Measurements from ENCODE around the gene CPXM2.
"Not testable (repeated sequence)": the region's sequence is repeated elsewhere in the genome, so short reads cannot be mapped to it uniquely, and the experiment has no call there.

Gene CPXM2

DNA sequence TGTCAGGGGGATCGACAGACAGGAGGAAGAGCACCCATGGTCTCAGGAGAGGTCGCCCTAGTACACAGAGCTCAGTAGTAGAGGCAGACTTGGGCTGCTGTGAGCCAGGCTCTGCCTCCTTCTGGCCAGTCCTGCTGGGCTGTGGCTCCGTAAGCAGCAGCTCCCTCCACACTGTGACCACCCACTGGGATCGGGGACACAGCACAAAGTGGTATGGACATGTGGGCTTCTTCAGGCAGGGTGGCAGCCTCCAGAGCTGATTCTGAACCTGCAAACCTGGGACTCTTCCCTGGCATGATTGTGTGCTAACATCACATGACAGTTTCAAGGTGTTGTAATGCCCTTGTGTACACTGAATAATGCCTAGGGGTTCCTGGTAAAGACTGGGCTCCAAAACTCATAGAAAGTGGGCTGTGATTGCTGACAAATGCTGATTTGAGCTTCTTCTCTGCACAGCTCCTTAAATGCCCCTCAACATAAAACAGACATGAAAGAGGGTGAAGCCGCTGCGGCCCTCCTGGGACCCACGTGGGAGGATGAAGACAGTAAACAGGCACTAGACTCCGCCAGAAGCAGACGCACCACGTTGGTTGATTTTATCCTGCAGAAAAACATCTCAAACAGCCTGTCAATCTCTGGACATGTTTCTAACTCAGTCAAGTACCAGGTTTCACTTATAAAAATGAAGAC is 148.7 kb downstream of the CPXM2 start:
- Histone ChIP-seq H3K27ac (no peak overlapping the region), H3K27me3 (no peaks in the 10 kb centered on the region), H3K9me3 (no peaks in the 10 kb centered on the region), H3K9ac (no peak overlapping the region), H3K4me1 (peaks cover 14% of the 10 kb centered on the region), H3K4me2 (peak overlapping the region; percentile 66), H3K36me3 (no peaks in the 10 kb centered on the region), H3K4me3 (no peak overlapping the region), H4K20me1 (no peaks in the 10 kb centered on the region)
- no peak for TF ChIP-seq Cebpa-rat (IDR thresholded peaks at IDR 0.05)

DNA sequence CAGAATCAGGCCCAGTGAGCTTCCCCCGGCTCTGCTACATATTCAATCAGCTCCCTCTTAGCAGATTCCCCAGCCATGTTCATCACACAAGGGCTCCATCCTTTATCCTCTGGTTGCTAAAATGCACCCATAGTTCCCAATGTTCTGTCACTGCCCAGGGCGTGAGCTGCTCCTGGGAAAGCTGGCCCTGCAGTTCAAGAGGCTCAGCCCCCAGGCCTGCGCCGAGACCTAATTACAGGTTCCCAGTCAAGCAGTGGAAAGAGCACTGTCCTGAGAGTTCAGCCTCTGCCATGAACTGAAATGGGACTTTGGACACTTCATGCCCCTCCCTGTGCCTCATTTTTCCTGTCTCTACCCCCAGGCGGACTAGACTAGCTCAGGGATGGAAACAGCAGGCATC is 149.9 kb downstream of the CPXM2 start:
- no peaks in the 10 kb centered on the region for H3K36me3 ChIP-seq
- no peak overlapping the region for H3K27ac ChIP-seq
- no peak overlapping the region for H3K9ac ChIP-seq
- H3K4me3 ChIP-seq = no peak overlapping the region
- peaks cover 14% of the 10 kb centered on the region for H3K4me1 ChIP-seq
- 0 out of 2 replicates have a peak, but pooled peaks cover 6% of the 10 kb centered on the region for H3K9me3 ChIP-seq
- H3K27me3 ChIP-seq = no peaks in the 10 kb centered on the region
- H3K4me2 ChIP-seq = no peak overlapping the region
- H4K20me1 ChIP-seq = no peaks in the 10 kb centered on the region
- no peak for TF ChIP-seq Cebpa-rat (IDR thresholded peaks at IDR 0.05)

- H3K9me3 ChIP-seq = 0 out of 2 replicates have a peak, but pooled peaks cover 6% of the 10 kb centered on the region
- H3K4me3 ChIP-seq = no peak overlapping the region
- TF ChIP-seq Cebpa-rat (IDR thresholded peaks at IDR 0.05) = no peak
- H3K36me3 ChIP-seq = no peaks in the 10 kb centered on the region
- no peak overlapping the region for H3K4me2 ChIP-seq
- no peaks in the 10 kb centered on the region for H3K27me3 ChIP-seq
- H3K27ac ChIP-seq = no peak overlapping the region
- no peaks in the 10 kb centered on the region for H4K20me1 ChIP-seq
- no peak overlapping the region for H3K9ac ChIP-seq
- H3K4me1 ChIP-seq = peaks cover 14% of the 10 kb centered on the region
These were observed 150.5 kb downstream of the CPXM2 start for GRCh38 chr10:123741146-123741545.

- H3K36me3 ChIP-seq, H3K27ac ChIP-seq, H3K4me3 ChIP-seq, H3K27me3 ChIP-seq, H4K20me1 ChIP-seq, H3K4me2 ChIP-seq, H3K9ac ChIP-seq, H3K4me1 ChIP-seq: not testable (repeated sequence)
- peaks cover 21% of the 10 kb centered on the region for H3K9me3 ChIP-seq
These were observed 154.7 kb downstream of the CPXM2 start for GRCh38 chr10:123736917-123737316.

DNA sequence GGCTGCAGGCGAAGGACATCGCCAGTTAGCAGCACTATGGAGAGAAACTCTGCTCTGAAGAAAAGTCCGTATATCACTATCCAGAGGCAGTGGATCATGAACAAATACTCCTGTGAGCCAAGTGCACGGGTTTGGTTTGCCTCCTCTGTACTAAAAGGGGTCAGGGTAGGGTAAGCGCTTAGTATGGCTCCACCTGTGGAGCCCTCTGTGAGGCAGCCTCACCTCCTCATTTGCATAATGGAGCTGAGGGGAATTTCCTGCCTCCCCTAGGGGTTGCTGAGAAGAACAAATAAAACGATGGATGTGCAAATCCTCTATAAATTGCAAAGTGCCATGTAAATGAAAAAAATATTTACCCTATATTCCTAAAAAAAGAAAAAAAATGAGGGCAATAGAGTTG is 162.1 kb downstream of the CPXM2 start:
- H3K4me3 ChIP-seq = no peak overlapping the region
- no peaks in the 10 kb centered on the region for H3K4me1 ChIP-seq
- H3K36me3 ChIP-seq = no peaks in the 10 kb centered on the region
- no peak for TF ChIP-seq Cebpa-rat (IDR thresholded peaks at IDR 0.05)
- no peak overlapping the region for H3K4me2 ChIP-seq
- H3K9ac ChIP-seq = no peak overlapping the region
- peaks cover 25% of the 10 kb centered on the region for H3K9me3 ChIP-seq
- H3K27ac ChIP-seq = no peak overlapping the region
- H4K20me1 ChIP-seq = no peaks in the 10 kb centered on the region
- no peaks in the 10 kb centered on the region for H3K27me3 ChIP-seq

GRCh38 chr10:123726836-123727235 is 164.8 kb downstream of the CPXM2 start:
- Histone ChIP-seq H3K4me2 (no peak overlapping the region), H3K27me3 (no peaks in the 10 kb centered on the region)
- TF ChIP-seq Cebpa-rat (IDR thresholded peaks at IDR 0.05) = no peak

GRCh38 chr10:123726381-123726780 is 165.2 kb downstream of the CPXM2 start:
- Histone ChIP-seq H3K4me2 (no peak overlapping the region), H4K20me1 (no peaks in the 10 kb centered on the region), H3K9ac (no peak overlapping the region), H3K4me1 (no peaks in the 10 kb centered on the region), H3K9me3 (peaks cover 19% of the 10 kb centered on the region), H3K27me3 (no peaks in the 10 kb centered on the region), H3K36me3 (no peaks in the 10 kb centered on the region), H3K4me3 (no peak overlapping the region), H3K27ac (no peak overlapping the region)
- TF ChIP-seq Cebpa-rat (IDR thresholded peaks at IDR 0.05) = no peak

More at GRCh38 chr10:123726836-123727235, 164.8 kb downstream of the CPXM2 start:
- Histone ChIP-seq H3K27ac (no peak overlapping the region), H4K20me1 (no peaks in the 10 kb centered on the region), H3K36me3 (no peaks in the 10 kb centered on the region), H3K9me3 (peaks cover 19% of the 10 kb centered on the region), H3K9ac (no peak overlapping the region), H3K4me3 (no peak overlapping the region), H3K4me1 (no peaks in the 10 kb centered on the region)

GRCh38 chr10:123724747-123725146 is 166.9 kb downstream of the CPXM2 start:
- Histone ChIP-seq H3K27ac (no peak overlapping the region), H3K9me3 (peaks cover 3% of the 10 kb centered on the region), H3K27me3 (no peaks in the 10 kb centered on the region), H3K4me1 (no peaks in the 10 kb centered on the region), H3K9ac (no peak overlapping the region), H3K36me3 (no peaks in the 10 kb centered on the region), H3K4me3 (no peak overlapping the region), H3K4me2 (no peak overlapping the region), H4K20me1 (no peaks in the 10 kb centered on the region)
- TF ChIP-seq Cebpa-rat (IDR thresholded peaks at IDR 0.05) = no peak

GRCh38 chr10:123722351-123722750 is 169.3 kb downstream of the CPXM2 start:
- Histone ChIP-seq H3K4me3 (no peak overlapping the region), H4K20me1 (no peaks in the 10 kb centered on the region), H3K27me3 (no peaks in the 10 kb centered on the region), H3K9ac (no peak overlapping the region), H3K27ac (no peak overlapping the region), H3K4me1 (no peaks in the 10 kb centered on the region), H3K4me2 (no peak overlapping the region), H3K36me3 (no peaks in the 10 kb centered on the region), H3K9me3 (0 out of 2 replicates have a peak, but pooled peaks cover 7% of the 10 kb centered on the region)
- TF ChIP-seq Cebpa-rat (IDR thresholded peaks at IDR 0.05) = no peak

DNA sequence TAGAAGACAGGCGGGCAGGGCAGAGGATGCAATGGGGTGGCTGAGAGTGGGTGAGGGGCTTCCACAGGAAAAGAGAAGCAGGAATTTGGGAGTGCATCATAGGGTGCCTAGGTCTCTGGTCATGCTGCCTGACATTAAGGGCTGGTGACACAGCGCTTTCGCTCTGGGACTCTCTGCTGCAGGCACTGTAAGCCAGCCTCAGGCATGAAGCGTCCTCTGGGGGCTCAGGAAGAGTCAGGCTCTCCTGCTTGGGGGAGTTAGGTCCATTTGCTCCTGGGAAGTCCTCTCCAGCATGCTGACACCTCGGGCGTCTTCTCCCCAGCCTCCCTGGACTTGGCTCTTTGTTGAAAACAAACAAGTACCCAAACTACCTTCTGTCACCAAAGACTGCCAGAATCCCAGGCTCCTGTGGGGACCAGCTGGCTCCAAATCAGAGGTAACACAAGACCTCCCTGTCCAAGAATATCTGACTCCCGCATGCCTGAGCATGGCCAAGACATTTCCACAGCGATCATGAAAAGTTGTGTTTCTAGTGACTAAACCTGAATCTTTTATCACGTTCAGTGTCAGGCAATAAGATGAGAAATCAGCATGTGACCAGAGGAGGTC is 170.1 kb downstream of the CPXM2 start:
- Histone ChIP-seq H3K4me3 (no peak overlapping the region), H4K20me1 (no peaks in the 10 kb centered on the region), H3K27ac (no peak overlapping the region), H3K27me3 (no peaks in the 10 kb centered on the region), H3K9me3 (0 out of 2 replicates have a peak, but pooled peaks cover 7% of the 10 kb centered on the region), H3K4me2 (no peak overlapping the region), H3K36me3 (no peaks in the 10 kb centered on the region), H3K4me1 (no peaks in the 10 kb centered on the region), H3K9ac (no peak overlapping the region)
- no peak for TF ChIP-seq Cebpa-rat (IDR thresholded peaks at IDR 0.05)

All from BLaER1 (cell line).